Measurements from ENCODE around the gene HDX. TPM values are rescaled to one million over a fixed set of nuclear protein-coding genes. Genes with fewer than 3 reads are reported as not detected.

The HDX gene
- total RNA-seq, 2 donors from 2014 or later: 2.3 to 2.7 TPM

- Histone ChIP-seq H3K9me3 (no peaks in the 10 kb centered on the region), H3K4me1 (no peaks in the 10 kb centered on the region), H3K9ac (ENCODE audit: low read depth in 2 of 2, low read length in 2 of 2) (no peak overlapping the region), H3K4me3 (no peak overlapping the region), H3K27me3 (no peaks in the 10 kb centered on the region), H3K27ac (no peak overlapping the region), H3K36me3 (no peaks in the 10 kb centered on the region)
- TF ChIP-seq, protein P1, sequence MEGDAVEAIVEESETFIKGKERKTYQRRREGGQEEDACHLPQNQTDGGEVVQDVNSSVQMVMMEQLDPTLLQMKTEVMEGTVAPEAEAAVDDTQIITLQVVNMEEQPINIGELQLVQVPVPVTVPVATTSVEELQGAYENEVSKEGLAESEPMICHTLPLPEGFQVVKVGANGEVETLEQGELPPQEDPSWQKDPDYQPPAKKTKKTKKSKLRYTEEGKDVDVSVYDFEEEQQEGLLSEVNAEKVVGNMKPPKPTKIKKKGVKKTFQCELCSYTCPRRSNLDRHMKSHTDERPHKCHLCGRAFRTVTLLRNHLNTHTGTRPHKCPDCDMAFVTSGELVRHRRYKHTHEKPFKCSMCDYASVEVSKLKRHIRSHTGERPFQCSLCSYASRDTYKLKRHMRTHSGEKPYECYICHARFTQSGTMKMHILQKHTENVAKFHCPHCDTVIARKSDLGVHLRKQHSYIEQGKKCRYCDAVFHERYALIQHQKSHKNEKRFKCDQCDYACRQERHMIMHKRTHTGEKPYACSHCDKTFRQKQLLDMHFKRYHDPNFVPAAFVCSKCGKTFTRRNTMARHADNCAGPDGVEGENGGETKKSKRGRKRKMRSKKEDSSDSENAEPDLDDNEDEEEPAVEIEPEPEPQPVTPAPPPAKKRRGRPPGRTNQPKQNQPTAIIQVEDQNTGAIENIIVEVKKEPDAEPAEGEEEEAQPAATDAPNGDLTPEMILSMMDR (IDR thresholded peaks at IDR 0.05): no peak
- intact Hi-C loops (cut with DNase I): no loop called here
- no peak for DNase-seq
Observed at GRCh38 chrX:84479086-84479485, 23.2 kb downstream of the HDX start.

- Histone ChIP-seq H3K9me3 (no peaks in the 10 kb centered on the region), H3K27ac (no peak overlapping the region), H3K4me3 (no peak overlapping the region), H3K4me1 (no peaks in the 10 kb centered on the region), H3K27me3 (no peaks in the 10 kb centered on the region), H3K36me3 (no peaks in the 10 kb centered on the region), H3K9ac (ENCODE audit: low read depth in 2 of 2, low read length in 2 of 2) (no peak overlapping the region)
- TF ChIP-seq, protein P1 (IDR thresholded peaks at IDR 0.05): no peak
- no peak for DNase-seq
- intact Hi-C loops (cut with DNase I): no loop called here
Observed at GRCh38 chrX:84477114-84477513, 25.1 kb downstream of the HDX start.

DNA sequence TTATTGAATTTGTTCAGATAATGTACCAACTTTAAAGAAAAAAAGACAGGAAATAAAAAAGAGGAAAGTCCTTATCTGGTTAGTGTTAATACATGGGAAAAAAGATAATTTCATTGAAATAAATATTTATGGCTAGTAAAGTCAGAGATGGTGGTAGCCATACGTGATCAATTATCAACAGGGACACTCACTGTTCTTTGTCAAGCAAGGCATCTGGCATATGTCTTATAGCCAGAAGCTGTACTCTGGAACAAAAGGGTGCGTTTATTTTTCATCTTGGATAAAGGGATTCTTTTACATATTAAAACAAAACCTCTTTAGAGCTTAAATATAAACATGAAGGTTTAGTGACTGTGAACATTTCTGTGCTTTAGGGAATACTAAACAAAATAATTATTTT is 26.7 kb downstream of the HDX start:
- intact Hi-C loops (cut with DNase I): no loop called here
- TF ChIP-seq, protein P1 (IDR thresholded peaks at IDR 0.05): no peak

DNA sequence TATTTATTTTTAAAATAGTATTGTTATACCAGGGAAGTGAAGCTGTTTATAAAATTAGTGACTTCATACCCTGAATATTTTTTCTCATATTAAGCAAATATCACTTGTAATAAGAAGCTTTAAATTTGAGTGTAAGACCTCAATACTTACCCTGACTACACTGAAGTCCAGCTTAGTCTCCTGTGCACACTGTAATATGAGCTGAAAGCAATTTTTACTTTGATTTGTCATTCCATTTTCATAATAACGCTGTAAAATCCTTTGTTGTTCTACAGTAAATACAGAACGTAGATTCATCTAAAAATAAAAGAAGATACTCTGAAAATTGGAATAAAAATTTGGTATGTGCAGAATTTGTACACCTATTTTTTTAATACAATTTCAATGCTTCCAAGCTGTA is 27.2 kb downstream of the HDX start:
- DNase-seq: no peak
- H3K4me3 ChIP-seq: no peak overlapping the region
- H3K27me3 ChIP-seq: no peaks in the 10 kb centered on the region
- TF ChIP-seq, protein P1 (IDR thresholded peaks at IDR 0.05): no peak
- no peak overlapping the region for H3K9ac ChIP-seq (ENCODE audit: low read depth in 2 of 2, low read length in 2 of 2)
- no peak overlapping the region for H3K27ac ChIP-seq
- H3K4me1 ChIP-seq: no peaks in the 10 kb centered on the region
- intact Hi-C loops (cut with DNase I): no loop called here
- H3K36me3 ChIP-seq: no peaks in the 10 kb centered on the region
- no peaks in the 10 kb centered on the region for H3K9me3 ChIP-seq

More for the DNA sequence above, 26.7 kb downstream of the HDX start:
- Histone ChIP-seq H3K4me3 (no peak overlapping the region), H3K4me1 (no peaks in the 10 kb centered on the region), H3K27ac (no peak overlapping the region), H3K9ac (ENCODE audit: low read depth in 2 of 2, low read length in 2 of 2) (no peak overlapping the region), H3K36me3 (no peaks in the 10 kb centered on the region), H3K27me3 (no peaks in the 10 kb centered on the region), H3K9me3 (no peaks in the 10 kb centered on the region)
- no peak for DNase-seq

- TF ChIP-seq, protein P1 (IDR thresholded peaks at IDR 0.05): no peak
- H3K27ac ChIP-seq: no peak overlapping the region
- H3K9me3 ChIP-seq: no peaks in the 10 kb centered on the region
- intact Hi-C loops (cut with DNase I): no loop called here
- H3K36me3 ChIP-seq: no peaks in the 10 kb centered on the region
- H3K4me3 ChIP-seq: no peak overlapping the region
- no peak overlapping the region for H3K9ac ChIP-seq (ENCODE audit: low read depth in 2 of 2, low read length in 2 of 2)
- DNase-seq: no peak
- H3K27me3 ChIP-seq: no peaks in the 10 kb centered on the region
- no peaks in the 10 kb centered on the region for H3K4me1 ChIP-seq
Observed at GRCh38 chrX:84469226-84469625, 33.0 kb downstream of the HDX start.

DNA sequence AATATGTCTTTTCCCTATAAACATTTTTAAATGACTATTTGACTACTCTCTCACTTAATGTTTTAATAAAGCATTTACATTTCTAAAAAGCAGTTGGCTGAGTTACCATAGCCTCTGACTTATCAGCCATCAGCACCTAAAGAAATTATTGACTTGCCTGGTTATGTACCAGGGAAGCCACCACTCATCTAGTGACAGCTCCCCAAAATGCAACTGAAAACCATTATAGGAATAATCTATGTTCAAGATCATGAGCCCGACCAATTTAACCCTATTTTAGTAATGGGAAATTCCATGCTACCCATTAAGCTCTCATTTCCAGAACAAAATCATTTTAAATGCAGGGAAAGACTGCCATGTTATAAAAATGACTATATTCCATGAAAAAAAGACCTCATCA is 34.4 kb downstream of the HDX start:
- H3K9ac ChIP-seq (ENCODE audit: low read depth in 2 of 2, low read length in 2 of 2): no peak overlapping the region
- intact Hi-C loops (cut with DNase I): no loop called here

More for the DNA sequence above, 34.4 kb downstream of the HDX start:
- Histone ChIP-seq H3K9me3 (no peaks in the 10 kb centered on the region), H3K4me3 (no peak overlapping the region), H3K27ac (no peak overlapping the region), H3K4me1 (no peaks in the 10 kb centered on the region), H3K27me3 (no peaks in the 10 kb centered on the region), H3K36me3 (no peaks in the 10 kb centered on the region)
- no peak for DNase-seq
- TF ChIP-seq, protein P1 (IDR thresholded peaks at IDR 0.05): no peak

Measured in colonic mucosa (tissue), 4 donors.